Measurements from ENCODE around the gene DSC1. TPM values are rescaled to one million over a fixed set of nuclear protein-coding genes. Genes with fewer than 3 reads are reported as not detected.
A peak's percentile ranks its signal among the peaks of the same experiment; 100 is the strongest.

Gene DSC1
- total RNA-seq, 1 experiment from 2014 or later: not detected

GRCh38 chr18:31206787-31207381 is 44.2 kb upstream of the DSC1 start:
- no TSS peak for BruUV-seq (replicated peaks)
- Histone ChIP-seq H3K4me3 (replicated peaks in 1 of 2; ENCODE audit: low read depth in 1 of 2, low read length in 2 of 2) (peak overlapping the region; percentile 8 to 20; a peak in 3 of 4 replicates), H3K4me1 (ENCODE audit: control insufficient read depth in 1 of 2, insufficient read depth in 2 of 2, low read length in 2 of 2) (peaks cover 17 to 32% of the 10 kb centered on the region in 2 experiments), H3K4me2 (ENCODE audit: low read length) (peak overlapping the region; percentile 50), H3K27ac (ENCODE audit: low read depth, low read length) (peak overlapping the region; percentile 32), H4K20me1 (ENCODE audit: insufficient read depth) (no peaks in the 10 kb centered on the region), H3K79me2 (ENCODE audit: insufficient read depth, low read length) (no peaks in the 10 kb centered on the region), H3K9me3 (ENCODE audit: control insufficient read depth in 1 of 2, insufficient read depth in 1 of 2, low read depth in 1 of 2, low read length in 2 of 2) (no peaks in the 10 kb centered on the region), H3K9ac (ENCODE audit: low read length) (peak overlapping the region; percentile 5; the same call in 1 of the 2 replicates), H3K36me3 (ENCODE audit: control insufficient read depth in 1 of 2, insufficient read depth in 2 of 2, low read length in 2 of 2) (no peaks in the 10 kb centered on the region), H2AFZ (ENCODE audit: low read depth, low read length, poor library complexity, severe bottlenecking) (peak overlapping the region; percentile 55), H3K9me2 (ENCODE audit: insufficient read depth) (0 out of 2 replicates have a peak, but pooled peaks cover 3% of the 10 kb centered on the region), H3K27me3 (ENCODE audit: insufficient read depth, low read length) (no peaks in the 10 kb centered on the region)
- intact Hi-C loops (cut with micrococcal nuclease): loop anchor here (5.0 to 10.0 kb wide), 3 partner anchors 105 to 202 kb away; partner anchors contain the start of gene DSC2
- ChIA-PET RAD21 (ENCODE audit: low non-redundant PET in 1 of 2, low total read pairs in 2 of 2, uncharacterized antibody in 2 of 2, unreplicated experiment in 2 of 2) (interaction anchor here (0.6 to 1.1 kb wide), 3 partner anchors 26 to 65 kb away, joined by 3 read pairs; no protein-coding TSS in a partner anchor), CTCF (interaction anchor here (0.8 to 1.2 kb wide), 2 partner anchors 10 to 35 kb away, joined by 3 to 6 read pairs; no protein-coding TSS in a partner anchor), POLR2A (interaction anchor here (0.6 to 1.7 kb wide), 7 partner anchors 8 to 106 kb away, joined by 3 to 5 read pairs (median 3); no protein-coding TSS in a partner anchor)
- DNase-seq (ENCODE audit: low read depth, low spot score) (peak; percentile 97), ATAC-seq (peak; percentile 95)
- TF ChIP-seq POLR2AphosphoS5 (IDR thresholded peaks at IDR 0.05; ENCODE audit: low read depth, low read length) (peak; percentile 89), CTCF (IDR thresholded peaks at IDR 0.05 in 2 of 3, conservative IDR thresholded peaks at IDR 0.05 in 1 of 3; ENCODE audit: borderline replicate concordance in 1 of 3, insufficient read depth in 1 of 3, low read depth in 2 of 3, low read length in 2 of 3) (peak in 2 of 3 experiments; percentile 25 to 44; a peak in 3 of 6 replicates), EZH2 (IDR thresholded peaks at IDR 0.05) (no peak), ZFX (IDR thresholded peaks at IDR 0.05) (no peak), YY1 (IDR thresholded peaks at IDR 0.05; ENCODE audit: extremely low read depth, insufficient replicate concordance, low read depth, low read length) (no peak), SIN3A (IDR thresholded peaks at IDR 0.05; ENCODE audit: low read depth) (no peak; the same call in 1 of the 2 replicates), FOSL1 (IDR thresholded peaks at IDR 0.05; ENCODE audit: low read depth) (peak; percentile 70), CBX3 (IDR thresholded peaks at IDR 0.05; ENCODE audit: low read depth) (peak; percentile 77; the same call in 1 of the 2 replicates), ATF3 (IDR thresholded peaks at IDR 0.05) (no peak), CEBPB (IDR thresholded peaks at IDR 0.05; ENCODE audit: low read depth) (peak; percentile 77), ELF1 (IDR thresholded peaks at IDR 0.05; ENCODE audit: borderline replicate concordance, low read depth) (no peak), JUND (IDR thresholded peaks at IDR 0.05) (peak; percentile 68), RAD21 (IDR thresholded peaks at IDR 0.05; ENCODE audit: low read depth) (peak; percentile 63), ZNF274 (IDR thresholded peaks at IDR 0.05; ENCODE audit: low read depth, low read length) (no peak), EGR1 (IDR thresholded peaks at IDR 0.05; ENCODE audit: low read depth) (no peak), POLR2A (IDR thresholded peaks at IDR 0.05; ENCODE audit: borderline replicate concordance, extremely low read depth, insufficient read depth, insufficient read length) (no peak), SP1 (IDR thresholded peaks at IDR 0.05; ENCODE audit: low read depth) (peak; percentile 86), SRF (IDR thresholded peaks at IDR 0.05; ENCODE audit: low read depth) (peak; percentile 71)
- TF ChIP-seq, protein P1, sequence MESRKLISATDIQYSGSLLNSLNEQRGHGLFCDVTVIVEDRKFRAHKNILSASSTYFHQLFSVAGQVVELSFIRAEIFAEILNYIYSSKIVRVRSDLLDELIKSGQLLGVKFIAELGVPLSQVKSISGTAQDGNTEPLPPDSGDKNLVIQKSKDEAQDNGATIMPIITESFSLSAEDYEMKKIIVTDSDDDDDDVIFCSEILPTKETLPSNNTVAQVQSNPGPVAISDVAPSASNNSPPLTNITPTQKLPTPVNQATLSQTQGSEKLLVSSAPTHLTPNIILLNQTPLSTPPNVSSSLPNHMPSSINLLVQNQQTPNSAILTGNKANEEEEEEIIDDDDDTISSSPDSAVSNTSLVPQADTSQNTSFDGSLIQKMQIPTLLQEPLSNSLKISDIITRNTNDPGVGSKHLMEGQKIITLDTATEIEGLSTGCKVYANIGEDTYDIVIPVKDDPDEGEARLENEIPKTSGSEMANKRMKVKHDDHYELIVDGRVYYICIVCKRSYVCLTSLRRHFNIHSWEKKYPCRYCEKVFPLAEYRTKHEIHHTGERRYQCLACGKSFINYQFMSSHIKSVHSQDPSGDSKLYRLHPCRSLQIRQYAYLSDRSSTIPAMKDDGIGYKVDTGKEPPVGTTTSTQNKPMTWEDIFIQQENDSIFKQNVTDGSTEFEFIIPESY (IDR thresholded peaks at IDR 0.05; ENCODE audit: extremely low read depth, insufficient replicate concordance, low read length): no peak
- TF ChIP-seq, protein P2, sequence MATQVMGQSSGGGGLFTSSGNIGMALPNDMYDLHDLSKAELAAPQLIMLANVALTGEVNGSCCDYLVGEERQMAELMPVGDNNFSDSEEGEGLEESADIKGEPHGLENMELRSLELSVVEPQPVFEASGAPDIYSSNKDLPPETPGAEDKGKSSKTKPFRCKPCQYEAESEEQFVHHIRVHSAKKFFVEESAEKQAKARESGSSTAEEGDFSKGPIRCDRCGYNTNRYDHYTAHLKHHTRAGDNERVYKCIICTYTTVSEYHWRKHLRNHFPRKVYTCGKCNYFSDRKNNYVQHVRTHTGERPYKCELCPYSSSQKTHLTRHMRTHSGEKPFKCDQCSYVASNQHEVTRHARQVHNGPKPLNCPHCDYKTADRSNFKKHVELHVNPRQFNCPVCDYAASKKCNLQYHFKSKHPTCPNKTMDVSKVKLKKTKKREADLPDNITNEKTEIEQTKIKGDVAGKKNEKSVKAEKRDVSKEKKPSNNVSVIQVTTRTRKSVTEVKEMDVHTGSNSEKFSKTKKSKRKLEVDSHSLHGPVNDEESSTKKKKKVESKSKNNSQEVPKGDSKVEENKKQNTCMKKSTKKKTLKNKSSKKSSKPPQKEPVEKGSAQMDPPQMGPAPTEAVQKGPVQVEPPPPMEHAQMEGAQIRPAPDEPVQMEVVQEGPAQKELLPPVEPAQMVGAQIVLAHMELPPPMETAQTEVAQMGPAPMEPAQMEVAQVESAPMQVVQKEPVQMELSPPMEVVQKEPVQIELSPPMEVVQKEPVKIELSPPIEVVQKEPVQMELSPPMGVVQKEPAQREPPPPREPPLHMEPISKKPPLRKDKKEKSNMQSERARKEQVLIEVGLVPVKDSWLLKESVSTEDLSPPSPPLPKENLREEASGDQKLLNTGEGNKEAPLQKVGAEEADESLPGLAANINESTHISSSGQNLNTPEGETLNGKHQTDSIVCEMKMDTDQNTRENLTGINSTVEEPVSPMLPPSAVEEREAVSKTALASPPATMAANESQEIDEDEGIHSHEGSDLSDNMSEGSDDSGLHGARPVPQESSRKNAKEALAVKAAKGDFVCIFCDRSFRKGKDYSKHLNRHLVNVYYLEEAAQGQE (IDR thresholded peaks at IDR 0.05; ENCODE audit: low read depth): no peak

All from HCT116 (cell line).